ENCODE measurements around the gene ZMYND8. TPM values are rescaled to one million over a fixed set of nuclear protein-coding genes. Genes with fewer than 3 reads are reported as not detected.

The ZMYND8 gene
- polyA plus RNA-seq, 1 donor from 2014 or later = 16.8 TPM

DNA sequence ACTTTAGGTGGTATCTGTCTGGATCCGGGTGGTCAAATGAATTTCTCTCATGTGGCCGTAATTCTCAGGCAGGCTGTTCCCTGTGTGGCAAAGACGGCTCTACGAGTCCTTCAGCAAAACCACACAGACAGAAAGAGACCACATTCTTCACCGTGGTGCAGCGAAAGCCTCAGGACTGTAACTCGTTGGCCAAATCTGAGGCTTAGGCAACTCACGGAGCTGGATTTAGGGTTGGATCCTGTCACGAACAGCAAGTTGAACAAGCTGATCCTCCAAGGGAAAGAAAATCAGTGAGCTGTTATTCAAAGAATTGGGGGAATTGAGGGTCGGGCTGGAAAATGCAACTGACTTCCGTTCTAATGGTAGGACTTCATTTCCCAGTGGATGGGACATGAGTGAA is 167.4 kb downstream of the ZMYND8 start:
- H3K9ac ChIP-seq (ENCODE audit: low read length) = no peak overlapping the region
- H2AFZ ChIP-seq (ENCODE audit: low read depth, low read length) = no peak overlapping the region
- no peak overlapping the region for H3K27ac ChIP-seq (ENCODE audit: low read length)
- no peak overlapping the region for H3K4me2 ChIP-seq (ENCODE audit: low read length)
- no peaks in the 10 kb centered on the region for H3K9me2 ChIP-seq (ENCODE audit: insufficient read depth, low read length)
- TF ChIP-seq TAF1 (IDR thresholded peaks at IDR 0.05; ENCODE audit: low read depth) (no peak), RAD21 (conservative IDR thresholded peaks at IDR 0.05) (no peak), CTCF (IDR thresholded peaks at IDR 0.05; ENCODE audit: poor library complexity, severe bottlenecking) (no peak), SMC3 (conservative IDR thresholded peaks at IDR 0.05; ENCODE audit: poor library complexity) (no peak), EZH2 (IDR thresholded peaks at IDR 0.05; ENCODE audit: borderline replicate concordance, insufficient read depth, low read length, poor library complexity, severe bottlenecking) (no peak), POLR2AphosphoS5 (IDR thresholded peaks at IDR 0.05) (no peak), EP300 (conservative IDR thresholded peaks at IDR 0.05; ENCODE audit: poor library complexity, severe bottlenecking) (no peak), MXI1 (conservative IDR thresholded peaks at IDR 0.05; ENCODE audit: poor library complexity, severe bottlenecking) (no peak)
- TF ChIP-seq, protein P1, sequence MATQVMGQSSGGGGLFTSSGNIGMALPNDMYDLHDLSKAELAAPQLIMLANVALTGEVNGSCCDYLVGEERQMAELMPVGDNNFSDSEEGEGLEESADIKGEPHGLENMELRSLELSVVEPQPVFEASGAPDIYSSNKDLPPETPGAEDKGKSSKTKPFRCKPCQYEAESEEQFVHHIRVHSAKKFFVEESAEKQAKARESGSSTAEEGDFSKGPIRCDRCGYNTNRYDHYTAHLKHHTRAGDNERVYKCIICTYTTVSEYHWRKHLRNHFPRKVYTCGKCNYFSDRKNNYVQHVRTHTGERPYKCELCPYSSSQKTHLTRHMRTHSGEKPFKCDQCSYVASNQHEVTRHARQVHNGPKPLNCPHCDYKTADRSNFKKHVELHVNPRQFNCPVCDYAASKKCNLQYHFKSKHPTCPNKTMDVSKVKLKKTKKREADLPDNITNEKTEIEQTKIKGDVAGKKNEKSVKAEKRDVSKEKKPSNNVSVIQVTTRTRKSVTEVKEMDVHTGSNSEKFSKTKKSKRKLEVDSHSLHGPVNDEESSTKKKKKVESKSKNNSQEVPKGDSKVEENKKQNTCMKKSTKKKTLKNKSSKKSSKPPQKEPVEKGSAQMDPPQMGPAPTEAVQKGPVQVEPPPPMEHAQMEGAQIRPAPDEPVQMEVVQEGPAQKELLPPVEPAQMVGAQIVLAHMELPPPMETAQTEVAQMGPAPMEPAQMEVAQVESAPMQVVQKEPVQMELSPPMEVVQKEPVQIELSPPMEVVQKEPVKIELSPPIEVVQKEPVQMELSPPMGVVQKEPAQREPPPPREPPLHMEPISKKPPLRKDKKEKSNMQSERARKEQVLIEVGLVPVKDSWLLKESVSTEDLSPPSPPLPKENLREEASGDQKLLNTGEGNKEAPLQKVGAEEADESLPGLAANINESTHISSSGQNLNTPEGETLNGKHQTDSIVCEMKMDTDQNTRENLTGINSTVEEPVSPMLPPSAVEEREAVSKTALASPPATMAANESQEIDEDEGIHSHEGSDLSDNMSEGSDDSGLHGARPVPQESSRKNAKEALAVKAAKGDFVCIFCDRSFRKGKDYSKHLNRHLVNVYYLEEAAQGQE (IDR thresholded peaks at IDR 0.05; ENCODE audit: borderline replicate concordance) = no peak
- no peaks in the 10 kb centered on the region for H4K20me1 ChIP-seq (ENCODE audit: insufficient read depth)
- H3K36me3 ChIP-seq (ENCODE audit: insufficient read depth, low read length) = no peaks in the 10 kb centered on the region
- H3K27me3 ChIP-seq (ENCODE audit: insufficient read depth, low read depth, low read length) = no peaks in the 10 kb centered on the region
- no peaks in the 10 kb centered on the region for H3K79me2 ChIP-seq (replicated peaks; ENCODE audit: insufficient read depth, low read length)
- no peak overlapping the region for H3K4me3 ChIP-seq (ENCODE audit: low read length)
- no peaks in the 10 kb centered on the region for H3K9me3 ChIP-seq (ENCODE audit: low read length)
- H3F3A ChIP-seq (ENCODE audit: insufficient read depth, low read length, poor library complexity, severe bottlenecking) = no peaks in the 10 kb centered on the region

DNA sequence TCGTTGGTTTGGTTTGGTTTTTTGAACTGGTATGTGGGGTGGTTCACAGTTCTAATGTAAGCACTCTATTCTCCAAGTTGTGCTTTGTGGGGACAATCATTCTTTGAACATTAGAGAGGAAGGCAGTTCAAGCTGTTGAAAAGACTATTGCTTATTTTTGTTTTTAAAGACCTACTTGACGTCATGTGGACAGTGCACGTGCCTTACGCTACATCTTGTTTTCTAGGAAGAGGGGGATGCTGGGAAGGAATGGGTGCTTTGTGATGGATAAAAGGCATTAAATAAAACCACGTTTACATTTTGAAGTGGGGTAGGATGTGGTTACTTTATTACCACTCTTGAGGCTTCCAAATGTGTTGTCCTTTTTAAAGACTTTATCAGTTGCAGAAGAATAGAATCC is 168.0 kb downstream of the ZMYND8 start:
- no peak overlapping the region for H2AFZ ChIP-seq (ENCODE audit: low read depth, low read length)
- no peak overlapping the region for H3K4me3 ChIP-seq (ENCODE audit: low read length)
- TF ChIP-seq TAF1 (IDR thresholded peaks at IDR 0.05; ENCODE audit: low read depth) (no peak), CTCF (IDR thresholded peaks at IDR 0.05; ENCODE audit: poor library complexity, severe bottlenecking) (no peak), POLR2AphosphoS5 (IDR thresholded peaks at IDR 0.05) (no peak), EP300 (conservative IDR thresholded peaks at IDR 0.05; ENCODE audit: poor library complexity, severe bottlenecking) (no peak), EZH2 (IDR thresholded peaks at IDR 0.05; ENCODE audit: borderline replicate concordance, insufficient read depth, low read length, poor library complexity, severe bottlenecking) (no peak), RAD21 (conservative IDR thresholded peaks at IDR 0.05) (no peak), MXI1 (conservative IDR thresholded peaks at IDR 0.05; ENCODE audit: poor library complexity, severe bottlenecking) (no peak), SMC3 (conservative IDR thresholded peaks at IDR 0.05; ENCODE audit: poor library complexity) (no peak)
- TF ChIP-seq, protein P1 (IDR thresholded peaks at IDR 0.05; ENCODE audit: borderline replicate concordance) = no peak
- H4K20me1 ChIP-seq (ENCODE audit: insufficient read depth) = no peaks in the 10 kb centered on the region
- no peaks in the 10 kb centered on the region for H3K9me2 ChIP-seq (ENCODE audit: insufficient read depth, low read length)
- H3F3A ChIP-seq (ENCODE audit: insufficient read depth, low read length, poor library complexity, severe bottlenecking) = no peaks in the 10 kb centered on the region
- H3K27ac ChIP-seq (ENCODE audit: low read length) = no peak overlapping the region
- no peaks in the 10 kb centered on the region for H3K27me3 ChIP-seq (ENCODE audit: insufficient read depth, low read depth, low read length)
- H3K4me2 ChIP-seq (ENCODE audit: low read length) = no peak overlapping the region
- no peak overlapping the region for H3K9ac ChIP-seq (ENCODE audit: low read length)
- H3K79me2 ChIP-seq (replicated peaks; ENCODE audit: insufficient read depth, low read length) = no peaks in the 10 kb centered on the region
- no peaks in the 10 kb centered on the region for H3K9me3 ChIP-seq (ENCODE audit: low read length)
- H3K36me3 ChIP-seq (ENCODE audit: insufficient read depth, low read length) = no peaks in the 10 kb centered on the region
